Tibial artery (tissue), 4 donors: ENCODE data around the gene RAP1GAP.

Experiments
- DNase-seq, 2 donors: peaks; one replicate each; pipeline ENCODE4 v3.0.0-alpha.2; 2019
- H3K27ac ChIP-seq, 2 donors: fragments of 200-600 bp; sonication (generic) in 1 of 2; 1 replicate in 1 of 2; 2 replicates in 1 of 2; pipeline ENCODE4 v1.5.1; 2018 to 2019; ENCODE audit warnings: mild to moderate bottlenecking in 1 of 2
- H3K27me3 ChIP-seq, 2 donors: fragments of 200-600 bp; sonication (generic) in 1 of 2; one replicate each; pipeline versions ENCODE4 v1.5.1 to v1.6.0; 2016 to 2019
- H3K36me3 ChIP-seq, 3 donors: fragments of 200-600 bp; sonication (generic) in 2 of 3; one replicate each; pipeline ENCODE4 v1.5.1; 2016 to 2019; ENCODE audit warnings: mild to moderate bottlenecking in 2 of 3
- H3K4me1 ChIP-seq, 4 donors: fragments of 200-600 bp; sonication (generic) in 2 of 4; 1 replicate in 3 of 4; 2 replicates in 1 of 4; pipeline ENCODE4 v1.5.1; 2016 to 2019
- H3K4me3 ChIP-seq, 2 donors: fragments of 200-600 bp; sonication (generic) in 1 of 2; 1 replicate in 1 of 2; 2 replicates in 1 of 2; pipeline ENCODE4 v1.5.1; 2018 to 2019; ENCODE audit warnings: mild to moderate bottlenecking in 2 of 2
- H3K9me3 ChIP-seq, 3 donors: fragments of 200-600 bp; sonication (generic) in 1 of 3; one replicate each; pipeline ENCODE4 v1.5.1; 2016 to 2019
- intact Hi-C: fragments of 100-400 bp; cut with DNase I; formaldehyde crosslinking; loops from one replicate; pipeline ENCODE4 v1.15.0; 2023; ENCODE audit warnings: low total_unique reads
- TF ChIP-seq, protein P1 (sequence below), 2 experiments: fragments of 200-600 bp in 1 of 2; fragments of 450-650 bp in 1 of 2; IDR thresholded peaks; one replicate each; pipeline ENCODE4 v1.5.1; 2017 to 2019; ENCODE audit warnings: antibody characterized with exemption in 2 of 2, mild to moderate bottlenecking in 1 of 2, moderate library complexity in 1 of 2

Gene RAP1GAP

DNA sequence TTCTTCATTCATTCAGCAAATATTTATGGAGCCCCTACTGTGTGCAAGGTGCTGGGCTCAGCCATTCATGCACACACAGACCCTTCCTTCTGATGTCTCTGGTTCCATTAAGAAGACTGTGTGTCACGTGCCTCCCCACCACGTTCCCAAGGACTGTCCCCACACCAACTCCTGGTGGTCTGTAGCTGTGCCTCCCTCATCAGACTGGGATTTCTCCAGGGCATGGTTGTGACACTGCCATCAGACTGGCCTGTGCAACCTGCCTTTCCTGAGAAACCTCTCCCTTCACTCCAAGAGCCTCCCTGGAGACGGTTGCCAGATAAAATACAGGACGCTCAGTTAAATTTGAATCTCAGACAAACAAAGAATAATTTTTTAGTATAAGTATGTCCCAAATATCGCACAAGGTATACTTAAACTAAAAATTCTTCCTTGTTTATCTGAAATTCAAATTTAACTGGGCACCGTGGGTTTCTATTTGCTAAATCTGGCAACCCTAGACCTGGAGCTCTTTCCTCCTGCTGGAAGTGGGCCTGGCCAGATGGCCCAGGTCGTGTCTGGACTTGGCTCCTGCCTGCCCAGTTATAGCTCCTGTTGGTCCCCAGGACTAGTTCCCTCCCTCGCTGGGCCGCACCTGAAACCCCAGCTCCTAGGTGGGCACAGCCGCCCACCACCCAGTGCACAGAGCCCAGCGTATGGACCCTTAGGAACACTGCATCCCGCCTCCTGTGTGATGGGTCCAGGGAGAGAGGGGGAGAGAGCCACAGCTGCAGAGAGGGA, 76.9 kb downstream of the RAP1GAP start:
- no peaks in the 10 kb centered on the region for H3K9me3 ChIP-seq
- intact Hi-C loops = no loop called here

DNA sequence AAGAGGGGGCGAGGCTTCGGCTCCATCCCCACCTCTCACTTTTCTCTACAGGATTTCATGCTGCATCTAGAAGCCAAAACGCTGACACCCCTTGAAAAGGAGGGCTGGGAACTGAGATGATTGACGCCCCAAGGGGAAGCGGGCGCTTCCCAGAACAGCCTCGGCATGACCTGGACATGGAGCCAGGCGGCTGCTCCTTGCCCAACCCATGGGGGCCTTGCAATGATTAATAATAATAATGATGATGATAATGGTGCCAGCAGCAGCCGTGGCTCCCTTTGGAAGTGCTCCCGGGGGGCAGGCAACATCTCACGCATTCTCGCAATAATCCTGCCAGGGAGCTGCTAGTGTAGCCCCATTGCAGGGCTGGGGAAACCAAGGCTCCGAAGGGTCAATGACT, 78.2 kb downstream of the RAP1GAP start:
- intact Hi-C loops = no loop called here
- Histone ChIP-seq H3K36me3 (no peaks in the 10 kb centered on the region), H3K4me1 (peaks cover 0 to 17% (median 7%) of the 10 kb centered on the region in 4 donors), H3K27ac (no peak overlapping the region), H3K27me3 (peaks cover 0 to 87% of the 10 kb centered on the region in 2 donors), H3K9me3 (no peaks in the 10 kb centered on the region), H3K4me3 (no peak overlapping the region)
- TF ChIP-seq, protein P1, sequence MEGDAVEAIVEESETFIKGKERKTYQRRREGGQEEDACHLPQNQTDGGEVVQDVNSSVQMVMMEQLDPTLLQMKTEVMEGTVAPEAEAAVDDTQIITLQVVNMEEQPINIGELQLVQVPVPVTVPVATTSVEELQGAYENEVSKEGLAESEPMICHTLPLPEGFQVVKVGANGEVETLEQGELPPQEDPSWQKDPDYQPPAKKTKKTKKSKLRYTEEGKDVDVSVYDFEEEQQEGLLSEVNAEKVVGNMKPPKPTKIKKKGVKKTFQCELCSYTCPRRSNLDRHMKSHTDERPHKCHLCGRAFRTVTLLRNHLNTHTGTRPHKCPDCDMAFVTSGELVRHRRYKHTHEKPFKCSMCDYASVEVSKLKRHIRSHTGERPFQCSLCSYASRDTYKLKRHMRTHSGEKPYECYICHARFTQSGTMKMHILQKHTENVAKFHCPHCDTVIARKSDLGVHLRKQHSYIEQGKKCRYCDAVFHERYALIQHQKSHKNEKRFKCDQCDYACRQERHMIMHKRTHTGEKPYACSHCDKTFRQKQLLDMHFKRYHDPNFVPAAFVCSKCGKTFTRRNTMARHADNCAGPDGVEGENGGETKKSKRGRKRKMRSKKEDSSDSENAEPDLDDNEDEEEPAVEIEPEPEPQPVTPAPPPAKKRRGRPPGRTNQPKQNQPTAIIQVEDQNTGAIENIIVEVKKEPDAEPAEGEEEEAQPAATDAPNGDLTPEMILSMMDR (IDR thresholded peaks at IDR 0.05) = no peak
- DNase-seq = no peak

More for the DNA sequence above, 76.9 kb downstream of the RAP1GAP start:
- Histone ChIP-seq H3K4me3 (no peak overlapping the region), H3K4me1 (peaks cover 0 to 8% (median 0%) of the 10 kb centered on the region in 4 donors), H3K36me3 (no peaks in the 10 kb centered on the region), H3K27me3 (peaks cover 0 to 88% of the 10 kb centered on the region in 2 donors), H3K27ac (no peak overlapping the region)
- DNase-seq = no peak
- TF ChIP-seq, protein P1 (IDR thresholded peaks at IDR 0.05) = no peak

DNA sequence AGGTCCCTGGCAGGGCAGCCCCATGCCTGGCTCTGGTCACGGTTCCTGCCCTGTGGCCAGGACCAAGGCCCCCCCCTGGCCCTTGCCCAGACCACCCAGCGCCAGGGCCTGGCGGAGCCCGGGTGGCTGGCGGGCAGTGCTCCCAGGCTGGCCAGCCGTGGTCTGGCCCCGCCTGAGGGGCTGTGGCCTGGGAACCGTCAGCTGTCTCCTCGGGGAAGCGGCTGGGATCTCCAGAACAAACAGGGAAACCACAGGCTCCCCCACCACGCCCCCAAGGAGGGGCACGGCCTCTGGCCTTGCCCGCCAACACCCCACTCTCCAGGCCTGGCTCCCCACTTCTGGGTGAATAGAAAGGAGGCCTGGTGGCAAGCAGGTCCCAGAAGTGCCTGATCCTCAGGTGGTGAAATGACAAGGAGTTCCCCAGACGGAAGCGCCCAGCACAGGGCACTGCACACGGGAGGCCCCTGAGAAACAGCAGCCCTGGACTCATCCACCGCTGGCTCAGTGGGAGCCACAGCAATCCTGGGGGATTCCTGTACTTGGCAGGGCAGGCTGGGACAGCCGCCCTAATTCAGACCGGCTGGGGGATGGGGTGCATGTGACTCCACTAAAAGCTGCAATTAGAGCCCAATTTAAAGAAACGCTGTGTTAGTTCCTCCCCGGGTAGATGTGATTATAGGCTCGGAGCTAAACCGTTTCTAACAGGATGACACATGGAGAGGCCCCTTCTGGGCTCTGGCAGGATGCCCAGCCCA, 78.9 kb downstream of the RAP1GAP start:
- H3K4me3 ChIP-seq = no peak overlapping the region
- peaks cover 0 to 17% (median 7%) of the 10 kb centered on the region in 4 donors for H3K4me1 ChIP-seq
- H3K27me3 ChIP-seq = peaks cover 0 to 87% of the 10 kb centered on the region in 2 donors
- H3K9me3 ChIP-seq = no peaks in the 10 kb centered on the region
- H3K36me3 ChIP-seq = no peaks in the 10 kb centered on the region
- intact Hi-C loops = no loop called here
- no peak overlapping the region for H3K27ac ChIP-seq
- DNase-seq = no peak
- TF ChIP-seq, protein P1 (IDR thresholded peaks at IDR 0.05) = no peak

DNA sequence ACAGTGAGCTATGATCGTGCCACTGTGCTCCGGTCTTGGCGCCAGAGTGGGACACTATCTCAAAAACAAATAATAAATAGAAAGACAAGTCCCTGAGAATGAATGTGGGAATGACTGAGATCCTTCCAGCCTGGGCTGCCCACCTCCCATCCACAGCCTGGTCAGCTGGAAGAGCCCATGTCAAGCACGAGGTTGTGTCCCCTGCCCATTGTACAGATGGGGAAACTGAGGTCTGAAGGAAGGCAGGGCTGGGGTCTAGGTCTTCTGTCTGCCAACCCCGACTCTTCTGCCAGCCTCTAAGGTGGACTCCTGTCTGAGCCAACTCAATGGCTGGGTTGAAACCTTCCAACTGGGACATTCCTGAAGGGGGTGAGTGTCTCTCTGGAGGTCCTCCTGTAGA, 79.5 kb downstream of the RAP1GAP start:
- intact Hi-C loops = no loop called here
- peaks cover 0 to 17% (median 7%) of the 10 kb centered on the region in 4 donors for H3K4me1 ChIP-seq

DNA sequence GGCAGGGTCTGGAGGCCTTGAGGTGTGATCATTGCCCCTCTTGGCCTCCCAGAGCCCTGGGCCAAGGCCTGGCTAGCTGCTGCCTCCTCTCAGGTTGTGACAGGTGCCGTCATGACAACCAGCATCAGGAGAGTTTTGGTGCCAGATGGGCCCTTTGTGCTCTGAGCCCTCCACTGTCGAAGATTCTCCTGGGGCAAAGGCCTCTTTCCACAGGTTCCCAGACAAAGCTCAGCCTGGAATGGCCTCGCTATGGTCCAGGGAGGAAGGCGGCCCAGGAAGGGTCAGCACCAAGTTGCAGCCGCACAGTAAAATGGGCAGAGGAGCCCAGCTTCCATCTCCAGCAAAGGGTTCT, 81.6 kb downstream of the RAP1GAP start:
- peaks cover 0 to 17% (median 7%) of the 10 kb centered on the region in 4 donors for H3K4me1 ChIP-seq
- intact Hi-C loops = no loop called here
- H3K4me3 ChIP-seq = no peak overlapping the region
- H3K27me3 ChIP-seq = peaks cover 0 to 85% of the 10 kb centered on the region in 2 donors
- no peaks in the 10 kb centered on the region for H3K9me3 ChIP-seq
- no peak for DNase-seq
- TF ChIP-seq, protein P1 (IDR thresholded peaks at IDR 0.05) = no peak
- no peaks in the 10 kb centered on the region for H3K36me3 ChIP-seq
- H3K27ac ChIP-seq = no peak overlapping the region

More for the DNA sequence above, 79.5 kb downstream of the RAP1GAP start:
- H3K4me3 ChIP-seq = no peak overlapping the region
- DNase-seq = no peak
- H3K27me3 ChIP-seq = peaks cover 0 to 87% of the 10 kb centered on the region in 2 donors
- TF ChIP-seq, protein P1 (IDR thresholded peaks at IDR 0.05) = no peak
- no peaks in the 10 kb centered on the region for H3K9me3 ChIP-seq
- H3K36me3 ChIP-seq = no peaks in the 10 kb centered on the region
- H3K27ac ChIP-seq = no peak overlapping the region
